ENCODE measurements around the gene FBXW4.

- TF ChIP-seq POLR2AphosphoS5 (IDR thresholded peaks at IDR 0.05; ENCODE audit: control insufficient read depth, insufficient read depth, low read depth, low read length) = no peak
- no peak for TF ChIP-seq CTCF (IDR thresholded peaks at IDR 0.05 in 2 of 3, conservative IDR thresholded peaks at IDR 0.05 in 1 of 3; ENCODE audit: insufficient read depth in 2 of 3, low read depth in 1 of 3, low read length in 3 of 3)
- no peak for TF ChIP-seq NCOR1 (IDR thresholded peaks at IDR 0.05)
- TF ChIP-seq EP400 (IDR thresholded peaks at IDR 0.05) = no peak
- no peak for TF ChIP-seq ZNF217 (CRISPR knock-in tag; IDR thresholded peaks at IDR 0.05)
- TF ChIP-seq POLR2AphosphoS2 (IDR thresholded peaks at IDR 0.05; ENCODE audit: low read length) = no peak
Observed at GRCh38 chr10:101645659-101646058, 49.3 kb downstream of the FBXW4 start.

Measured in K562 (cell line).